K562 (cell line): Measurements from ENCODE around the gene ZNF337.

ENCODE experiments used
- CREB5 ChIP-seq: fragments of 250-450 bp; sonication (Bioruptor Pico); IDR thresholded peaks from 2 replicates; pipeline ENCODE4 v1.5.0; 2020; ENCODE audit warnings: mild to moderate bottlenecking
- DACH1 ChIP-seq: fragments of 450-650 bp; IDR thresholded peaks from 2 replicates; pipeline ENCODE4 v1.6.1; 2018; ENCODE audit not compliant: partially characterized antibody
- EP300 ChIP-seq: IDR thresholded peaks from 2 replicates; pipeline ENCODE4 v1.6.1; 2012; ENCODE audit warnings: low read length, improper control_type of control experiment
- ETV5 ChIP-seq: sonication (generic); formaldehyde crosslinking; IDR thresholded peaks from 2 replicates; pipeline ENCODE4 v1.4.0; 2020; ENCODE audit warnings: low read depth, mild to moderate bottlenecking, missing genetic modification reagents
- FOS ChIP-seq: IDR thresholded peaks from 3 replicates; pipeline ENCODE4 v1.6.1; 2011; ENCODE audit not compliant: insufficient read length; ENCODE audit errors: extremely low read depth
- KAT8 ChIP-seq: fragments of 450-650 bp; IDR thresholded peaks from 2 replicates; pipeline ENCODE4 v1.6.1; 2016; ENCODE audit warnings: low read depth, mild to moderate bottlenecking
- NCOA2 ChIP-seq, 2 experiments: fragments of 450-650 bp; IDR thresholded peaks; 2 replicates each; pipeline ENCODE4 v1.6.1; 2018; ENCODE audit warnings: mild to moderate bottlenecking in 2 of 2, moderate library complexity in 1 of 2; ENCODE audit not compliant: partially characterized antibody in 2 of 2
- RAD21 ChIP-seq, 2 experiments: fragments of 250-450 bp in 1 of 2; fragments of 450-650 bp in 1 of 2; sonication (Bioruptor Pico) in 1 of 2; formaldehyde crosslinking in 1 of 2; IDR thresholded peaks in 1 of 2; conservative IDR thresholded peaks in 1 of 2; 2 replicates each; pipeline versions ENCODE4 v1.4.0 to v1.8.0; 2020 to 2022; ENCODE audit warnings: mild to moderate bottlenecking in 2 of 2, moderate library complexity in 1 of 2
- SP1 ChIP-seq: sonication (generic); formaldehyde crosslinking; IDR thresholded peaks from 2 replicates; pipeline ENCODE4 v1.8.1; 2022; ENCODE audit warnings: mild to moderate bottlenecking, missing genetic modification reagents
- TAF1 ChIP-seq: IDR thresholded peaks from 2 replicates; pipeline ENCODE4 v1.6.1; 2011; ENCODE audit warnings: mild to moderate bottlenecking, low read length, moderate library complexity; ENCODE audit not compliant: insufficient read depth, control insufficient read depth, severe bottlenecking; ENCODE audit errors: extremely low read depth
- ZBTB49 ChIP-seq: sonication (generic); formaldehyde crosslinking; IDR thresholded peaks from 2 replicates; pipeline ENCODE4 v1.8.0; 2022; ENCODE audit warnings: missing genetic modification reagents, mild to moderate bottlenecking, borderline replicate concordance
- ZNF121 ChIP-seq: sonication (generic); formaldehyde crosslinking; conservative IDR thresholded peaks from 2 replicates; pipeline ENCODE4 v1.8.0; 2022; ENCODE audit warnings: missing genetic modification reagents
- ZNF23 ChIP-seq: fragments of 250-450 bp; sonication (Bioruptor Pico); IDR thresholded peaks from 2 replicates; pipeline ENCODE4 v1.4.0; 2020; ENCODE audit warnings: mild to moderate bottlenecking

GRCh38 chr20:25690427-25690826, 6.2 kb downstream of the ZNF337 start:
- TF ChIP-seq SP1 (CRISPR knock-in tag) (no peak), ZNF121 (CRISPR knock-in tag) (no peak), NCOA2 (IDR thresholded peaks at IDR 0.05; ENCODE audit: partially characterized antibody in 2 of 2) (no peak), CREB5 (CRISPR knock-in tag) (no peak), ZNF23 (CRISPR knock-in tag) (no peak), FOS (no peak), KAT8 (no peak), ETV5 (no peak), RAD21 (CRISPR knock-in tag; conservative IDR thresholded peaks at IDR 0.05 in 1 of 2, IDR thresholded peaks at IDR 0.05 in 1 of 2) (no peak), DACH1 (no peak), TAF1 (no peak), EP300 (no peak), ZBTB49 (CRISPR knock-in tag) (no peak)
